ENCODE data around the gene IQSEC1.

GRCh38 chr3:12933901-12934300 is 139.3 kb downstream of the IQSEC1 start:
- TF ChIP-seq, protein P1, sequence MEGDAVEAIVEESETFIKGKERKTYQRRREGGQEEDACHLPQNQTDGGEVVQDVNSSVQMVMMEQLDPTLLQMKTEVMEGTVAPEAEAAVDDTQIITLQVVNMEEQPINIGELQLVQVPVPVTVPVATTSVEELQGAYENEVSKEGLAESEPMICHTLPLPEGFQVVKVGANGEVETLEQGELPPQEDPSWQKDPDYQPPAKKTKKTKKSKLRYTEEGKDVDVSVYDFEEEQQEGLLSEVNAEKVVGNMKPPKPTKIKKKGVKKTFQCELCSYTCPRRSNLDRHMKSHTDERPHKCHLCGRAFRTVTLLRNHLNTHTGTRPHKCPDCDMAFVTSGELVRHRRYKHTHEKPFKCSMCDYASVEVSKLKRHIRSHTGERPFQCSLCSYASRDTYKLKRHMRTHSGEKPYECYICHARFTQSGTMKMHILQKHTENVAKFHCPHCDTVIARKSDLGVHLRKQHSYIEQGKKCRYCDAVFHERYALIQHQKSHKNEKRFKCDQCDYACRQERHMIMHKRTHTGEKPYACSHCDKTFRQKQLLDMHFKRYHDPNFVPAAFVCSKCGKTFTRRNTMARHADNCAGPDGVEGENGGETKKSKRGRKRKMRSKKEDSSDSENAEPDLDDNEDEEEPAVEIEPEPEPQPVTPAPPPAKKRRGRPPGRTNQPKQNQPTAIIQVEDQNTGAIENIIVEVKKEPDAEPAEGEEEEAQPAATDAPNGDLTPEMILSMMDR (IDR thresholded peaks at IDR 0.05): no peak
- TF ChIP-seq POLR2AphosphoS5 (IDR thresholded peaks at IDR 0.05): no peak

All from prostate gland (tissue), 2 donors.